ENCODE measurements around the gene ITPKC.

ITPKC gene

DNA sequence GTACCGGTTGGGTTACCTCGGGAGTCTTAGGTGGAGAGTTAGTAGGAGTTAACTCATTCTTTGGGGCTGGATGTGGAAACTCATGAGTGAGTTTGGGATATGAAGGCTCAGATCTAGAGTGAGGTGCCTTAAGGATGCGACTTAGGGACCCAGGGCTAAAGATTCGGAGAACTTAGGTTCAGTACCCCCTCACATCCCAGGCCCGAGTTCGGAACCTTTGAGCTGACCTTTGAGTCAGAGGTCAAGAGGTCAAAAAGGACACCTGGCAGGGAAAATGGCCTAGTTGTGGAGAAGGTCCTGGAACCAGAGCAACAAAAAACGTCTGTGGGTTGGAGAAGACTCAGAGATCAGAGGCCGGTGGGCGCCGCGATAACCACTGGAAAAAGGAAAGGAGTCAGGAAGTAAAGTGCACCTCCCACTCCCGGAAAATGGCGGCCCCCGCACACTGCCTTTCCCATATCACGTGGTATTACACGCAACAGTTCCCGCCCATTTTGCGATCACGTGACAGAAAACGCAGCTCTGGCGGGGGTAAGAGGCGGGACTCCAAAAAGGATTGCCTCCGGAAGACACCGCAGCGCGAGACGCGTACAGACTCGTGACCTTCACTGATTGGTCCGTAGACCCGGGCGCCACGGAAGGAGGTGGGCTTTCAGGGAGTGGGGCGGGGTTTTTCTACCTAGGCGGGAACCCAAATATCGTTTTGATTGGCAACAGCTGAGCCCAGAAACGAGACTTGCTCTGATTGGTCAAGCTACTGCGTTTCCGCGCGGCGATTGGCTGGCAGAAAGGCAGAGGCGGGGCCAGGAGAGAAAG is 33.4 kb downstream of the ITPKC start, which contains the start of gene ACTMAP:
Gene ACTMAP, minus strand, starts transcription at position 420 of the 816 bp plus-strand sequence. CDS start 674 bp downstream, outside the sequence.
- Histone ChIP-seq H3K36me3 (peaks cover 16% of the 10 kb centered on the region), H3K4me3 (ENCODE audit: low read depth, low read length) (peak within 1 kb of the TSS; percentile 93), H3K27me3 (no peaks in the 10 kb centered on the region), H3K9me3 (no peaks in the 10 kb centered on the region), H3K4me1 (peaks cover 3% of the 10 kb centered on the region; the same call in 1 of the 2 replicates)
- TF ChIP-seq, protein P1, sequence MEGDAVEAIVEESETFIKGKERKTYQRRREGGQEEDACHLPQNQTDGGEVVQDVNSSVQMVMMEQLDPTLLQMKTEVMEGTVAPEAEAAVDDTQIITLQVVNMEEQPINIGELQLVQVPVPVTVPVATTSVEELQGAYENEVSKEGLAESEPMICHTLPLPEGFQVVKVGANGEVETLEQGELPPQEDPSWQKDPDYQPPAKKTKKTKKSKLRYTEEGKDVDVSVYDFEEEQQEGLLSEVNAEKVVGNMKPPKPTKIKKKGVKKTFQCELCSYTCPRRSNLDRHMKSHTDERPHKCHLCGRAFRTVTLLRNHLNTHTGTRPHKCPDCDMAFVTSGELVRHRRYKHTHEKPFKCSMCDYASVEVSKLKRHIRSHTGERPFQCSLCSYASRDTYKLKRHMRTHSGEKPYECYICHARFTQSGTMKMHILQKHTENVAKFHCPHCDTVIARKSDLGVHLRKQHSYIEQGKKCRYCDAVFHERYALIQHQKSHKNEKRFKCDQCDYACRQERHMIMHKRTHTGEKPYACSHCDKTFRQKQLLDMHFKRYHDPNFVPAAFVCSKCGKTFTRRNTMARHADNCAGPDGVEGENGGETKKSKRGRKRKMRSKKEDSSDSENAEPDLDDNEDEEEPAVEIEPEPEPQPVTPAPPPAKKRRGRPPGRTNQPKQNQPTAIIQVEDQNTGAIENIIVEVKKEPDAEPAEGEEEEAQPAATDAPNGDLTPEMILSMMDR (IDR thresholded peaks at IDR 0.05; ENCODE audit: low read depth, low read length): no peak
- DNase-seq: peak; percentile 100

DNA sequence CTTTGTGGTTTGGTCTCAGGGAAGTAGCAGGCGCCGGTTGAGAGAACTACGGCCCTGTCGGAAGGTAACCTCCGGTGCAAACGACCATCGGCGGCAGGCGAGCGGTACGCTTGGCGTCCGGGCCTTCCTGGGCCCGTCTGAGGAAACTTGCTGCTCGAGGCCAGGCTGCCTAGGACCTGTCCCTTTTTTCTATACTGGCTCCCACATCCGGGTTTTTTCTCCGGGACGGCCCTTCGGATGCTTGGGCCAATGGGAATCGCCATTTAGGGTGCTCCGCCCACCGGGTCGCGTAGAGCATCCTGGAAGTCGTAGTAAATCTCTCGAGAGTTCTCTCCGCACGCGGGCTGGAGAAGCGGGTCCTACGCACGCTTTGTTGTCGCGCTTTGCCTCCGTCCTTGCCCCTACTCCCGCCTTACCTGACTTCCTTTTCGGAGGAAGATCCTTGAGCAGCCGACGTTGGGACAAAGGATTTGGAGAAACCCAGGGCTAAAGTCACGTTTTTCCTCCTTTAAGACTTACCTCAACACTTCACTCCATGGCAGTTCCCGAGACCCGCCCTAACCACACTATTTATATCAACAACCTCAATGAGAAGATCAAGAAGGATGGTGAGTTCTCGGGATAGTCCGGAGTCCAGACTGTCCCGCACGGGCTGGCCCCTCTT is 34.1 kb downstream of the ITPKC start, which contains the start of gene SNRPA:
Gene SNRPA, plus strand, starts transcription at position 330 of the 664 bp plus-strand sequence. Its CDS starts 206 bp downstream, at position 536.
- Histone ChIP-seq H3K9me3 (no peaks in the 10 kb centered on the region), H3K4me1 (peaks cover 3% of the 10 kb centered on the region; the same call in 1 of the 2 replicates), H3K27me3 (no peaks in the 10 kb centered on the region), H3K36me3 (peaks cover 23% of the 10 kb centered on the region), H3K4me3 (ENCODE audit: low read depth, low read length) (peak within 1 kb of the TSS; percentile 93)
- peak; percentile 98 for DNase-seq
- TF ChIP-seq, protein P1 (IDR thresholded peaks at IDR 0.05; ENCODE audit: low read depth, low read length): no peak

- Histone ChIP-seq H3K9me3 (no peaks in the 10 kb centered on the region), H3K4me1 (peaks cover 3% of the 10 kb centered on the region; the same call in 1 of the 2 replicates), H3K36me3 (peaks cover 36% of the 10 kb centered on the region), H3K4me3 (ENCODE audit: low read depth, low read length) (peak overlapping the region; percentile 93), H3K27me3 (no peaks in the 10 kb centered on the region)
- TF ChIP-seq, protein P1 (IDR thresholded peaks at IDR 0.05; ENCODE audit: low read depth, low read length): no peak
- no peak for DNase-seq
Measured at GRCh38 chr19:40752257-40752781, 35.4 kb downstream of the ITPKC start.

GRCh38 chr19:40754611-40755247 is 37.8 kb downstream of the ITPKC start:
- H3K4me3 ChIP-seq (ENCODE audit: low read depth, low read length): no peak overlapping the region
- TF ChIP-seq, protein P1 (IDR thresholded peaks at IDR 0.05; ENCODE audit: low read depth, low read length): no peak
- no peaks in the 10 kb centered on the region for H3K27me3 ChIP-seq
- no peaks in the 10 kb centered on the region for H3K9me3 ChIP-seq
- no peak for DNase-seq
- H3K4me1 ChIP-seq: peaks cover under 1% of the 10 kb centered on the region; the same call in 1 of the 2 replicates
- H3K36me3 ChIP-seq: peaks cover 58% of the 10 kb centered on the region

- Histone ChIP-seq H3K4me3 (ENCODE audit: low read depth, low read length) (no peak overlapping the region), H3K4me1 (no peaks in the 10 kb centered on the region), H3K36me3 (peaks cover 63% of the 10 kb centered on the region), H3K27me3 (no peaks in the 10 kb centered on the region), H3K9me3 (no peaks in the 10 kb centered on the region)
- TF ChIP-seq, protein P1 (IDR thresholded peaks at IDR 0.05; ENCODE audit: low read depth, low read length): no peak
- no peak for DNase-seq
Measured at GRCh38 chr19:40755248-40755624, 38.3 kb downstream of the ITPKC start.
